HG03175 (cell line): ENCODE data around the gene OR6S1.

Source experiments
- ATAC-seq: cut with Tn5 transposase; IDR thresholded peaks from one replicate; pipeline ENCODE4 v1.9.1; 2021; ENCODE audit warnings: mild to moderate bottlenecking, moderate library complexity; ENCODE audit not compliant: unreplicated experiment

OR6S1 gene

GRCh38 chr14:20641591-20641990 is at the start of gene OR6S1:
OR6S1 (minus strand) TSS chr14:20641691; CDS start chr14:20641691, 0 bp downstream.
- ATAC-seq, result no peak

GRCh38 chr14:20690848-20691640 is 49.6 kb upstream of the OR6S1 start:
- peak; percentile 59 for ATAC-seq

- no peak for ATAC-seq
Measured at GRCh38 chr14:20688167-20688839, 46.8 kb upstream of the OR6S1 start, which contains the start of gene ANG. ANG (plus strand) TSS chr14:20688764; CDS start chr14:20693565, 4,801 bp downstream.

GRCh38 chr14:20687362-20688166 is 46.1 kb upstream of the OR6S1 start:
- ATAC-seq, result no peak

GRCh38 chr14:20686386-20687143 is 45.1 kb upstream of the OR6S1 start:
- no peak for ATAC-seq

GRCh38 chr14:20684662-20685456 is 43.4 kb upstream of the OR6S1 start:
- ATAC-seq, result no peak

- ATAC-seq, result peak; percentile 25
Measured at GRCh38 chr14:20683891-20684661, 42.6 kb upstream of the OR6S1 start, which contains the start of gene RNASE4. RNASE4 (plus strand) TSS chr14:20684560; CDS start chr14:20699372, 14,812 bp downstream.

GRCh38 chr14:20683125-20683890 is 41.8 kb upstream of the OR6S1 start:
- peak; percentile 32 for ATAC-seq

GRCh38 chr14:20682435-20683124 is 41.1 kb upstream of the OR6S1 start:
- peak; percentile 35 for ATAC-seq

- no peak for ATAC-seq
Measured at GRCh38 chr14:20682127-20682434, 40.6 kb upstream of the OR6S1 start.

GRCh38 chr14:20681348-20682126 is 40.0 kb upstream of the OR6S1 start:
- peak; percentile 27 for ATAC-seq

- ATAC-seq, result peak; percentile 24
Measured at GRCh38 chr14:20680843-20681347, 39.4 kb upstream of the OR6S1 start.

GRCh38 chr14:20680363-20680762 is 38.9 kb upstream of the OR6S1 start:
- ATAC-seq, result no peak

GRCh38 chr14:20679907-20680306 is 38.4 kb upstream of the OR6S1 start:
- no peak for ATAC-seq

GRCh38 chr14:20676072-20676471 is 34.6 kb upstream of the OR6S1 start:
- ATAC-seq, result no peak

GRCh38 chr14:20675669-20676068 is 34.2 kb upstream of the OR6S1 start:
- ATAC-seq, result no peak
